GM21381 (cell line): ENCODE results near the gene PPP1R16B.
"Not testable (repeated sequence)": the region's sequence is repeated elsewhere in the genome, so short reads cannot be mapped to it uniquely, and the experiment has no call there.

ENCODE experiments used
- ATAC-seq: cut with Tn5 transposase; IDR thresholded peaks from one replicate; pipeline ENCODE4 v1.9.1; 2021; ENCODE audit warnings: mild to moderate bottlenecking, moderate library complexity; ENCODE audit not compliant: unreplicated experiment

Gene PPP1R16B

DNA sequence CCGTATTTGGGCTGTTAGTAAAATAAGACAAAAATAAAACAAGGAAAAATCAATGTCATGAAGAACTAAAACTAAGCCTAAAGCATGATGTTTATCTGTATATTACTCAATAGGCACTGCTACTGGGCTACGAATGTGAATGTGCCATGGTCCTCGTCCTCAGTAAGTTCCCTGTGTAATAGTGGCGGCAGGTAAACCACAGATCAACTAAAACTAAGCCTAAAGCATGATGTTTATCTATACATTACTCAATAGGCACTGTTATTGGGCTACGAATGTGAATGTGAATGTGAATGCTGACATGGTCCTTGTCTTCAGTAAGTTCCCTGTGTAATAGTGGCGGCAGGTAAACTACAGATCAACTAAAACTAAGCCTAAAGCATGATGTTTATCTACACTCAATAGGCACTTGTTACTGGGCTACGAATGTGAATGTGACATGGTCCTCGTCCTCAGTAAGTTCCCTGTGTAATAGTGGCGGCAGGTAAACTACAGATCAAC is 154.7 kb downstream of the PPP1R16B start:
- ATAC-seq = not testable (repeated sequence)

DNA sequence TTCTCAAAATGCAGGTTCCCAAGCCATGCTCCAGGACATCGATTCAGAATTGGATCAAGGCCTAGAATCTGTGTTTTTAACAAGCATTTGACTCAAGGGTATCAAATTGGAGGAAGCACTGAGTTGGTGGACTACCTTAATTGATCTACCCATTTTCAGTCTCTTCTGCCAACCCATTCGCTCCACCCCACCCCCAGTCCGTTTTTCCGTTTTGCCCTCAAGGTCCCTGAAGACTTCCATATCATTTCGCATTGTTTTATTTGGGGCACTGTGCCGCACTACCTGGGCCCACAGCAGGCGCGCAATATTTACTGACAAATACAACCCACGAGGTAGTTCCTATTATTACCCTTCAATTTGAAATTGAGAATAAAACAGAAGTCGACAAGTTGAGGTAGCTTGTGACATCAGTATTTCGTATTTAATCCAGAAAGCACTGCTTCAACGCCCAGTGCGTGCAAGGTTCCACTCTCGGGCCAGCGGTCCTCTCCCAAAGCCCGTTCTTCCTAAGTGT is 156.1 kb downstream of the PPP1R16B start:
- no peak for ATAC-seq

DNA sequence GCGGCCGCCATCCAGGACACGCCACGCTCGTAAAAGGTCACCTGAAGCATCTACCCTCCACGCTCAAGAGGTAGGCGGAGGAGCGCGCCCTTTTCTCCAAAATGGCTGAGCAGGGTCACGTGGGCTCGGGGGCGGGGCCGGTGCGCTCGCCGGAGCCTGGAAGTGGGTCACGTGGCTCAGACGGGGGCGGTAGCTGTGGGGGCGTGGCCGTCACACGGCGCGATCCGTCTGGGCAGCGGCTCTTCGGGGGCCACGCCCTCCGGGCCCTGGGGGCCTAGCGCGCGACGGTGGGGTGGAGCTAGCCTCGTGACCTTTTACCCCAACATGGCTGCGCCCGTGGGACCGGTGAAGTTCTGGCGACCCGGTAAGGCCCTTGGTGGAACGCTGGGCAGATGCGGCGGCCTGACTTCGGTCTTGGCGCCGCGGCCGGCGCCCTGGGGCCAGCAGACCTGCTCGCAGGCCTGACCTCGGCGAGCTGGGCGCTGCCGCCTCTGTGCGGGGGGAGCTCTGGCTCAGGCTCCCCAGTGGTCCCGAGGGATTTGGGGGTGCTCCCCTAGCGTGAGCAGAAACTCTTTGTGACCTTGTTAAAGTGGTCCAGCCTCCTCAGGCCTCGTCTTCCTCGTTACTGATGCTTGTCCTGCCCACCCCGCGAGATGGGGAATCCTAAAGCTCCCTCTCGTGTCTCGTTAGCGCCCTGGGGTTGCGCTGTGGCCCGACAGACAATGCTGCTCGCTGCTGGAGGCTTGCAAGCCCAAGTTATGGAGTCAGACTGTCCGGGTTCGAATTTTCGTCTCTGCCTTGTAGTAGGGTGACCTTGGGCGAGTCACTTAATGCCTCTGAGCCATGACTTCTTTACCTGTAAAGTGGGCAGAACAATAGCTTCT is 156.8 kb downstream of the PPP1R16B start, which contains the start of gene DHX35:
TSS of gene DHX35 (plus strand) at position 301 of the 884 bp plus-strand sequence. CDS start at position 325, 24 bp downstream.
- ATAC-seq = peak; percentile 96

DNA sequence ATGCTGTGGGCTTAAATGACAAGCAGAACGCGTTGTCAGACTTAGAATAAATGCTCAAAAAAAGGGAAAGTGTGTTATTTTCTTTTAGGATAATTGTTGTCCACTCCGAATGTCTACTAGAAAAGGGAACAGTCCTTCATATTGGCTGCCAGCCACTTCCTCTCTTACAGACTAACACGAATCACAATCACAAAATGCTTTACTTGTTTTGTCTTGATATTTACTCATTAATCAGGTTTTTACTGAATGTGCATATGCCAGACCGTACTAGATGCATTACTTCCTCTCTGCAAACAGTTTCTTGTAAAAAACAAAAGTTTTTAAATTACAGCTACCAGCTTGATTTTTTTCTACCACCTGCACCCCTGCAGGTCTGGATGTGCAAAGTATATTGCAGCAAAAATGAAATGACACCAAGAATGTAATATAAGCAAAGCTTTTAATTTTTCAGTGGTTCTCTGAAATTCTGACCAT is 157.5 kb downstream of the PPP1R16B start:
- ATAC-seq = no peak

DNA sequence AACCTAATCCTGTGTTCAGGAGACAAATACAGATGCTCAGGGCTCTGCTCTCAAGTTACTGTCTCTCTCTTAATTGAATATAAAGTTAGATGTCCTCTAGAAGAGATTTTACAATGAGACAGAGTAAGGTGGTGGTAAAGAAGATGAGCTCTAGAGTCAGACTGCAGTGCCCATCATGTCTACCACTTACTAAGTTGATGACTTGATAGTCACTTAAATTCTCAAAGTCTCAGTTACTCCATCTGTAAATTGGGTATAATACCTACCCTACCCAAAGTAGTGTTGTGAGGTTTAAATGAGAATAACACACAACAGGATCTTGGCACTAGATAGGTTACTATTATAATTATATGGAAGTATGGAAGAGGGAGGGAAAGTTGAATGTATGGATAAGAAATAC is 158.2 kb downstream of the PPP1R16B start:
- ATAC-seq = no peak

DNA sequence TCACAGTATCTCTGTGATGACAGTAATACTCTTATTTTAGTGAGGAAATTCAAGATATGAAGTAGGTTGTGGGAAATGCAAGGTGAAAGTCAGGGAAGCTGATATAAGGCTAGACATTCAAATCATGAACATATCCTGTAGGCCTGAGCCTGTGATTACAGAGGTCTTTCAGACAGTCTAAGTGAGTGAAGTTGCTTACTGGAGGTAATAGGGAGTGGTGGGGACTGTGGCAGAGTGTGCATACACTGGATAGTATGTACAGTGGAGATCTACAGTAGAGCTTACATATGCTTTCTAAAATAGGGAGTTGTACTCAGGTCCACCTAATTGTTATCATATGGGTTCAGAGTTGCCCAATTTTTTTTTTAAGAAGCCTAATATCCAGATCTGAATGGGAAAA is 159.8 kb downstream of the PPP1R16B start:
- no peak for ATAC-seq

DNA sequence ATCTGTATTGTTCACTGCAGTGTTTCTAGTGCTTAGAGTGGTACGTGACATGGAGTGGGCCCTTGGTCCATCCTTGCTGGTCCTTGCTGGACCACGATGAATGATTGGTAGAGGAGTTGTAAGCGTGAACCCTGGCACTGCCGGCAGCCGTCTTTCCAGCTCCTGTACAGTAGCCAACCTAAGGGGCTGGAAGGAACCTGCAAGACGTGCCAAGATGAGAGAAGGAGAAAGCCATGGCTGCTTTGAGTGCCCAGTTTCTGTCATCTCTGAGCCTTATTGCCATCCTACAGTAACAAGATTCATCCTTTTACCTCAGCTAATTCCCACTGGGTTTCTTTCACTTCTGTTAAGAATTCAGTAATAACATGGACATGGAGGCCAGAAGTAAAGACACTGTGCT is 162.6 kb downstream of the PPP1R16B start:
- ATAC-seq = no peak

DNA sequence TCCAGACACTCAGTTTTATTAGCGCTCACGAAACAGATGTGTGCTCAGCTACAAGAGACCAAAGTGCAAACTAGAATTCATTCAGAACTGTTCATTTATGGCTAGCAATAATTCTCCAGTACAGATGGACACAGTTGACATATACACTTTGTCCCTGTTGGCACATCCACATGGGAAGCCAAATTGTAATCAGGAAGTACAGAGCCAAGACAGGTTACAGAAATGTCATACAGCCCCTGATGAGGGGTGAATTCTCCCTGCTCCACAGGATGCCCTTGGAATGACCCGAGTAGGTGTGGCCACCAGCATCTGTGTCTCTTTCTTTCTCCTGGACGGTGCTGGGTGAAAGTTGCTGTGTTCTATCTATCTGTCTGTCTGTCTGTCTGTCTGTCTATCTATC is 164.2 kb downstream of the PPP1R16B start:
- no peak for ATAC-seq

DNA sequence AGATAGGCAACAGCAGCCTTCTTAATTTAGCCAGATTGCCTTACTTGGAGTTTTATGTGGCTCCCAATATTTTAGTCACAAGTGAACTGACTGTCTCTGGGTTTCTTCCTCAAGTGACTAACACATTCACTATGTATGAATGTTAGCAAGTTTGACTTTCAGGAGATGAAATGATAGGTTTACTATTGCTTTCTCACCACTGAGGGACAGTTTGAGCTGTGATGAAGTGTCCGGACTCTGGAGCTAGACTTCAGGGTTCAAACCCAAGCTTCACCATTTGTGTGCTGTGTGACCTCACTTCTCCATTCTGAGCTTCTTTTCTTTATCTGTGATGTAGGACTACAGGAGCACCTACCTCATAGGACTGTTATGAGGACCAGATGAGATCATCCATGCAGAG is 164.8 kb downstream of the PPP1R16B start:
- no peak for ATAC-seq
